Islet precursor cell (in vitro differentiated cells): Measurements from ENCODE around the gene PVRIG.
"Not testable (repeated sequence)": the region's sequence is repeated elsewhere in the genome, so short reads cannot be mapped to it uniquely, and the experiment has no call there.

Experiments
- DNase-seq: peaks from one replicate; pipeline ENCODE4 v3.0.0-alpha.2; 2018

Gene PVRIG

DNA sequence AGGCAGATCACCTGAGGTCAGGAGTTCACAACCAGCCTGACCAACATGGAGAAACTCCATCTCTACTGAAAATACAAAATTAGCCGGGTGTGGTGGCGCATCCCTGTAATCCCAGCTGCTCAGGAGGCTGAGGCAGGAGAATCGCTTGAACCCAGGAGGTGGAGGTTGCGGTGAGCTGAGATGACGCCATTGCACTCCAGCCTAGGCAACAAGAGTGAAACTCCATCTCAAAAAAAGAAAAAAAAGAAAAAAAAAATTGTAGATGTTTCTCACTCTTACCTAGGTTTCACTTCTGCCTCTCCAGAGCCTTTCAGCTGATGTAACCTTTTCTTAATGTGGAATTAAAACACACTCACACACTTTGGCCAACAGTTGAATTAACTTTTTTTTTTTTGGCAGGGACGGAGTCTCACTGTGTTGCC is 23.8 kb upstream of the PVRIG start:
- DNase-seq, result not testable (repeated sequence)

GRCh38 chr7:100198266-100198665 is 21.5 kb upstream of the PVRIG start:
- no peak for DNase-seq

GRCh38 chr7:100200693-100201092 is 19.1 kb upstream of the PVRIG start:
- DNase-seq, result no peak

DNA sequence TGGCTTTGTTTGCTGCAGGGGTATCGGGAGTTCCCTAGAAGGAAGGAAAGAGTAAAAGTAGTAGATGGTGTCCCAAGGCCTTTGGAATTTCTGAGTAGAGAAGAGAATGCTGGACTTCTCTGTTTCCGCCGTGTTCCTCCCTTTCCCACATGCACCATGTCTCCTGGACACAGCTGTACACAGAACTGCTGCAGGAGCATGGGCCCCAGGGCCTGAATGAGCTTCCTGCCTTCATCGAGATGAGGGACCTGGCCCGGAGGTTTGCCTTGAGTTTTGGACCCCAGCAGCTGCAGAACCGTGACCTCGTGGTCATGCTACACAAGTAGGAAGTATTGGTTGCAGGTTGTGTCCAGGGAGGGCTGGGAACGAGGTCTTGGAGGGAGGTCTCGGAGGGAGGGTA is 15.3 kb upstream of the PVRIG start:
- DNase-seq, result no peak

GRCh38 chr7:100208911-100209408 is 10.8 kb upstream of the PVRIG start:
- no peak for DNase-seq

DNA sequence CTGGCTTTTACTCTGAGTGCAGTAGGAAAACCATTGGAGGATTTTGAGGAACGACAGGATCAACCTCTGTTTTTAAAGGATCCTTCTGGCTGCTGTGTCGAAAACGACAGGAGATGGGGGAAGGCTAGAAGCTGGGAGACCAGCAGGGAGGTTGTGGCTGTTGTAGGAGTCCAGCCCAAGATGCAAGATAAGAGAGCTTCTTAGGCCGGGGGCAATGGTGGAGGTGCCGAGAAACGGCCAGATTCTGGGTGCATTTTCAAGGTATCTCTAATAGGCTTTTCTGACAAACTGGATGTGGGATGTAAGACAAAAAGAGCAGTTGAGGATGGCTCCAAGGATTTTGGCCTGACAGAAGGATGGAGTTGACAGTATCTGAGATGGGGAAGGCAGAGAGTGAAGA is 10.3 kb upstream of the PVRIG start:
- no peak for DNase-seq

DNA sequence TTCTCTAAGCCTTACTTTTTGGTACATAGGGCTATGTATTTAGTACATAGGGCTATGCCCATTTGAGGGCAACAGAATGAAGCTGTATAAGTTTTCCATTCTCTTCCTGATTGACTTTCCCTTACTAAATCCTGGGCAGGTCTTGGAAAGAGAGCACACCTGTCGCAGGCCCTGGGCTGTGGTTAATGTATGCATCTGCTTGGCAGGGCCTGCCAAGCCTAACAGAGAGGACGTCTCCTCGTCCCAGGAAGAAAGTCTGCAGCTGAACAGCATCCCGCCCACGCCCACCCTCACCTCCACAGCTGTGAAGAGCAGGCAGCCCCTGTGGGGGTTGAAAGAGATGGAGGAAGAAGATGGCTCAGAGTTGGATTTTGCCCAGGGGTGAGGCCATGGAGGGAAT is 8.9 kb upstream of the PVRIG start:
- no peak for DNase-seq

- no peak for DNase-seq
Measured at GRCh38 chr7:100211342-100211780, 8.4 kb upstream of the PVRIG start.

- no peak for DNase-seq
Measured at GRCh38 chr7:100212631-100213286, 7.0 kb upstream of the PVRIG start.

DNA sequence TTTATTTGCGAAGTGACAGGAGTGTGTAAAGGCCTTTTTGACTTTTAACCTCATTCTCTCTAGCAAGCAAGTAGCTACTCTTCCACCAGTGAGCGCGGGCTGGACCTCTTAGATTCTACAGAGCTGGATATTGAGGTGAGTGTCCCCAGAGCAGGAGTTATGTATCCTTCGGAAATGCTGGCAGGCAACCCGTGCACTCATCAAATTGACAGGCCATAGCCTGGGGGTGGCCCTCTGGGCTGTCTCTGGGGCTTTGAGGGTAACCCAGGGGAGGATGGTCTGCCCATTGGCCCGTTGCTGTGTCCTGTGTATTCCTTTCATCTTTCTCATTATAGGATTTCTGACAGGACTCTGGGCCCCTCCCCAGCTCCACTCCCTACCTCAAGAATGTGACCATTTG is 6.1 kb upstream of the PVRIG start:
- DNase-seq, result no peak

DNA sequence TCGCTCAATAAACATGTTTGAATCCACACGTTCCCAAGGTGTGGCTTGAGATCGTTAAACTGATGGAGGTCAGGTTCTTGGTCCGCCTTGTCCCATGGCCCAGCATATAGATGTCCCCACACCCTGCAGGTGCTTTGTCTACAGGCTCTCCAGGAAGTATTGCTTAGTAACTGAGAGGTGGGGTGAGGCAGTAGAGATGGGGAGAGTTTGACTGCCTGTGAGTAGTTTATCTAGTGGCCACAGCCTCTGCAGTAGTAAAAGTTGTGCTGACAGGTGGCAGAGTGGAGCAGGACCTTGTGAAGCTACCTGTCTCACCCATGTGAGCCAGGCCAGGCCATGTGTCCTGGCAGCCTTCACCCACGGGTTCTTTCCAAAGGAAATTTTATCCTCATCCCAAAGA is 5.4 kb upstream of the PVRIG start:
- DNase-seq, result not testable (repeated sequence)

DNA sequence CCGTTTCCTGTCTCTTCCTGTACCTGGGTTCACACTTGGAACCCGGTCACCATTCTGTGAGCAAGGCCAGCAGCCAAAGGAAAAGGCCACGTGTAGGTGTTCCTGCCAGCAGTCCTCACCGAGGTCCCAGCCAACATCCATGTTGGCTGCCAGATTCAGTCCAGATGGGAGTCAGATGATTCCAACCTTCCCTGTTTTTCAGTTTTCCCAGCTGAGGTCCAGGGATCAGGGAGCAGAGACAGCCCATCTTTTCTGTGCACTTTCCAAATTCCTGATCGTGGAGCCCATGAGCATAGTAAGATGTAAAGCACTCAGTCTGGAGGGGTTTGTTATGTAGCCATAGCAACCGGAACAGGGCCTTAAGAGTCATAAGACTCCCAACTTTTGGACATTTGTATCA is 3.9 kb upstream of the PVRIG start:
- DNase-seq, result no peak

GRCh38 chr7:100217934-100218333 is 1.8 kb upstream of the PVRIG start:
- not testable (repeated sequence) for DNase-seq

DNA sequence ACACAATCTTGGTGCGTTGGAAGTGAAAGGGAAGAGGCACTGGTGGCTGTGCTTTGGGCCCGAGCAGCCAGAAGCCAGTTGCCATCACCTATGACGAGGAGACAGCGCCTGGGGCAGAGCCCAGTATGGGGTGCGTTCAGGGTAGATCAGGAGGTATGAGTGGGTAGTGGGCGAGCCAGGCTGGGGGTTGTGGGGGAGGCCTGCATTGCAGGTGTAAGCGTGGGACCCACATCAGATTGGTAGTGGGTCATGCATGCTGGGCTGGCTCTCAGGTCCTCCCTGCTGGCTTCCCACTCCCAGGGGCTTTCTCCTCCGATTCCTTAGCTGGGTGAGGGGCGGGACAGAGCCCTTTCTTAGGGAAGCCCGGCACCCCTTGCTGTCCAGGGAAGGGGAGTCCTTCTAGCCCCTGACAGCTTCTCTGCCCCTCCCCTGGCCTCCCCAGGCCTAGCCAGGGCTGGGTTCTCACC is 445 bp upstream of the PVRIG start:
- no peak for DNase-seq

DNA sequence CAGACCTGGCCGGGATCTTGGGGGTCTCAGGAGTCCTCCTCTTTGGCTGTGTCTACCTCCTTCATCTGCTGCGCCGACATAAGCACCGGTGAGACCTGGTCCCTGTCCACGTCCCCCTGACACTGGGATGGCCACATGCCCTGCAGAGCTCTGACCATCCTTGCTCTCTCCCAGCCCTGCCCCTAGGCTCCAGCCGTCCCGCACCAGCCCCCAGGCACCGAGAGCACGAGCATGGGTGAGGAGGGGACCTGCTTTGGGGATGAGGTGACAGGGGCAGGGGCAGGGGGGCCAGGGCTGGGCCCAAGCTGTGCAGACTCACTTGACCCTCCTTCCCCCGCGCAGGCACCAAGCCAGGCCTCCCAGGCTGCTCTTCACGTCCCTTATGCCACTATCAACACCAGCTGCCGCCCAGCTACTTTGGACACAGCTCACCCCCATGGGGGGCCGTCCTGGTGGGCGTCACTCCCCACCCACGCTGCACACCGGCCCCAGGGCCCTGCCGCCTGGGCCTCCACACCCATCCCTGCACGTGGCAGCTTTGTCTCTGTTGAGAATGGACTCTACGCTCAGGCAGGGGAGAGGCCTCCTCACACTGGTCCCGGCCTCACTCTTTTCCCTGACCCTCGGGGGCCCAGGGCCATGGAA is 959 bp downstream of the PVRIG start:
- no peak for DNase-seq

DNA sequence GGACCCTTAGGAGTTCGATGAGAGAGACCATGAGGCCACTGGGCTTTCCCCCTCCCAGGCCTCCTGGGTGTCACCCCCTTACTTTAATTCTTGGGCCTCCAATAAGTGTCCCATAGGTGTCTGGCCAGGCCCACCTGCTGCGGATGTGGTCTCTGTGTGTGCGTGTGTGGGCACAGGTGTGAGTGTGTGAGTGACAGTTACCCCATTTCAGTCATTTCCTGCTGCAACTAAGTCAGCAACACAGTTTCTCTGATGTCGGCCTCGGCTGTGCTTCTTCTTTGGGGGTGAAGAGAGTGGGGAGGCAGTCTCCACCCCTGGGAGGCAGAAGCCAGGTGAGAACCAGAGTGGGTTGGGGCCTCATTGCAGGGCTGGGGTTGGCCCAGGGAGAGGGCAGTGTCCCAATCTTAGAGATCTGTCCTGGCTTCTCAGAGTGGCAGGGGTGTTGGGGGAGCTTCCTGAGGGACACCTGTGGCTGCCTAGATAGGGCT is 1.5 kb downstream of the PVRIG start:
- no peak for DNase-seq

GRCh38 chr7:100221767-100222444 is 2.2 kb downstream of the PVRIG start:
- no peak for DNase-seq

DNA sequence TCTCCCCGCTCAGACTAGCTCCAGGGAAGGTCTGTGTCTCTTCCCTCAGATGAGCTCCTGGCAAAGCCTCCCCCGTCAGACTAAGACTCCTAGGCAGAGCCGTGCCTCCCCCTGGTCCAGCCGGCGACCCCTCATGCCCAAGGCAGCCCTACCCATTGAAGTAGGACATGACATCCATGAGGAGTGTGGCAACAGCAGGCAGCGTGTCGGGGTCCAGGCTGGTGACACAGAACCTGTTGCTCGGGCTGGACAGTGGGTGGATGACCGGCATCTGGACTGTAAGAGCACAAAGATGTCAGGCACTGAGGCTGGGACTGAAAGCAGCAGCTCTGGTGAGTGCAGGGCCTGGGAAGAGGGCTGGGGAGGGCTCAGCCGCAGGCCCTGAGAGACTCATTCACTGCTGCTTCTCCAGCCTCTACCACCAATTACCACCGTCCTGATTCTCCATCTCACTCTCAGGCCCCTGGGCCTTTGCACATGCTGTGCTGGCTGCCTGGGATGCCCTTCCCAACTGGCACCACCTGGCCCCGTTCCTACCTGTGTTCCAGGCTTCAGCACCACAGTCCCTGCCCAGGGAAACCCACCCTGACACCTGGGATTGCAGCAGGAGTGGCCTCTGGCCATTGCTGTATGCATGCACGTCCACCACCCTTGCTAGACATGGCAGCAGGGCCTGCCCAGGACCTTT is 2.8 kb downstream of the PVRIG start:
- DNase-seq, result no peak

DNA sequence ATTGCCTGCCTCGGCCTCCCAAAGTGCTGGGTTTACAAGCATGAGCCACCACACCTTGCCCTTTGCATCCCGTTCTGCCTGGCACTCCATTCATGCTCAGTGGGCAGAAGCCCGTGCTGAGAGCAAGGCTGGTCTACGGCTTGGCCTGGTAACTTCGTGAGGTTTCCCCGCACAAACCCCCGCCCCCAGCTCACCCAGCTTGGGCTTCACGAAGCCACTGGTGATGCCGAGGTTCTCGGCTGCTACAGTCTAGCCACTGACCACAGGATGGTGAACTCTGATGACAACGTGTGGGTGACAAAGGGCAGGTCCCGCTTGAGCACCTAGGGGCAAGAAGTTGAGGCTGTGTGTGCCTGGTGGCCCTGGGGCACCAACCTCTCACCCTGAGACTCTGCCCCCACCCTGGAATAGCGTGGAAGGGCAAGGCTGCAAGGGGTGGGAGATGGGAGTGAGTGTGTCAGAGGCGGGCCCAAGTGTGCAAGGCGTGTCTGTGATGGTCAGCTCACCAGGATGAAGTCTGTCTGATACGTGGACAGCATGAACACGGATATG is 3.7 kb downstream of the PVRIG start:
- not testable (repeated sequence) for DNase-seq

DNA sequence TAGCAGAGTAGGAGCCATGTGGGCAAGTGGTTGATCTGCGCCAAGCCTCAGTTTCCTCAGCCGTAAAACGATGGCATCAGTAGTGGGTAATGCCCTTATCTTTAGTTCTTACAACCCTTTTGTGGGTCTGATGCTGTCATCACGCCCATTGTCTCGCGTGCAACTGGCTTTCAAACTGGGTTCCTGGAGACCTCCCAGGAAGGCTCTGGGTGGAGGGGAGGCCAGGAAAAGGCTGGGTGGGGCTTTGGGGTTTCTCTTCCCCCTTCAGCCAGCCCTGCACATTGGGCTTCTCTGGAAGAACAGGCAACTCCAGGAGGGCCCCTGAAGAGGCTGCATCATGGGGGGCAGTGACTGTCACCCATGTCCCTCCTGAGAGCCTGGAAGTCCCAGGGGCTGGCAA is 5.1 kb downstream of the PVRIG start:
- DNase-seq, result not testable (repeated sequence)

- not testable (repeated sequence) for DNase-seq
Measured at GRCh38 chr7:100234660-100235317, 15.0 kb downstream of the PVRIG start.

- DNase-seq, result not testable (repeated sequence)
Measured at GRCh38 chr7:100239975-100240374, 20.2 kb downstream of the PVRIG start.
